Measurements from ENCODE around the gene NCAPD2.

The NCAPD2 gene

DNA sequence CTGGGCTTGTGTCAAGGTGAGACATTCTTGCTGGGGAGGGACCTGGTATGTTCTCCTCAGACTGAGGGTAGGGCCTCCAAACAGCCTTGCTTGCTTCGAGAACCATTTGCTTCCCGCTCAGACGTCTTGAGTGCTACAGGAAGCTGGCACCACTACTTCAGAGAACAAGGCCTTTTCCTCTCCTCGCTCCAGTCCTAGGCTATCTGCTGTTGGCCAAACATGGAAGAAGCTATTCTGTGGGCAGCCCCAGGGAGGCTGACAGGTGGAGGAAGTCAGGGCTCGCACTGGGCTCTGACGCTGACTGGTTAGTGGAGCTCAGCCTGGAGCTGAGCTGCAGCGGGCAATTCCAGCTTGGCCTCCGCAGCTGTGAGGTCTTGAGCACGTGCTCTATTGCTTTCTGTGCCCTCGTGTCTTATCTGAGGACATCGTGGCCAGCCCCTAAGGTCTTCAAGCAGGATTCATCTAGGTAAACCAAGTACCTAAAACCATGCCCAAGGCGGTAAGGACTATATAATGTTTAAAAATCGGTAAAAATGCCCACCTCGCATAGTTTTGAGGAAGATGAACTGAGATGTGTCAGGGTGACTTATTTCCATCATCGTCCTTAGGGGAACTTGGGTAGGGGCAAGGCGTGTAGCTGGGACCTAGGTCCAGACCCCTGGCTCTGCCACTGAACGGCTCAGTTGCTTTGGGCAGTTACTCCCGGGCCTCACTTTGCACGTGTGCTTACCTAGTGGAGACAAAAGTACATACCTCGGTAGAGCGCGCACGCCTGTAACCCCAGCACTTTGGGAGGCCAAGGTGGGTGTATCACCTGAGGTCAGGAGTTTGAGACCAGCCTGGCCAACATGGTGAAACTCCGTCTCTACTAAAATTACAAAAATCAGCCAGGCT lies 44.8 kb downstream of the NCAPD2 start:
- Histone ChIP-seq H3K27me3 (ENCODE audit: control insufficient read depth in 2 of 2, insufficient read depth in 2 of 2, low read length in 2 of 2) (no peaks in the 10 kb centered on the region), H3K27ac (ENCODE audit: low read depth in 2 of 2, low read length in 2 of 2) (no peak overlapping the region), H3K9ac (ENCODE audit: low read depth in 1 of 2, low read length in 2 of 2) (peak overlapping the region in 1 of 2 donors; percentile 15), H3K9me3 (ENCODE audit: control insufficient read depth in 2 of 2, low read length in 2 of 2) (no peaks in the 10 kb centered on the region), H3K36me3 (ENCODE audit: control insufficient read depth in 2 of 2, insufficient read depth in 2 of 2, low read length in 2 of 2) (peaks cover 31 to 36% of the 10 kb centered on the region in 2 donors), H3K4me3 (ENCODE audit: low read length in 2 of 2) (no peak overlapping the region), H3K4me1 (ENCODE audit: control insufficient read depth in 2 of 2, insufficient read depth in 2 of 2, low read length in 2 of 2) (peaks cover 65 to 66% of the 10 kb centered on the region in 2 donors)

DNA sequence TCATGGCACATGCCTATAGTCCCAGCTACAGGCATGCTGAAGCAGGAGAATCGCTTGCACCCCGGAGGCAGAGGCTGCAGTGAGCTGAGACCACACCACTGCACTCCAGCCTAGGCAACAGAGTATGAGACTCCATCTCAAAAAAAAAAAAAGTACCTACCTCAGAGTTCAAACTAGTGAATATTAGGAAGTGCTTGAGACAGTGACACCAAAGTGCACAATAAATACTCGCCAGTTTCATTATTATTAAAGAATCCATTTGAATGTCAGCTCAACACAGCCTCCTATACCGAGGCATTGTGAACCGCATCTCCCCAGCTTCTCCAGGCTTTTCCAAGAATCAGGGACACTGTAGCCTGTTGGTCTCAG lies 45.4 kb downstream of the NCAPD2 start:
- Histone ChIP-seq H3K27ac (ENCODE audit: low read depth in 2 of 2, low read length in 2 of 2) (peak overlapping the region; percentile 91 to 94), H3K4me3 (ENCODE audit: low read length in 2 of 2) (no peak overlapping the region), H3K36me3 (ENCODE audit: control insufficient read depth in 2 of 2, insufficient read depth in 2 of 2, low read length in 2 of 2) (peaks cover 32 to 36% of the 10 kb centered on the region in 2 donors), H3K9me3 (ENCODE audit: control insufficient read depth in 2 of 2, low read length in 2 of 2) (no peaks in the 10 kb centered on the region), H3K9ac (ENCODE audit: low read depth in 1 of 2, low read length in 2 of 2) (peak overlapping the region; percentile 15 to 70), H3K4me1 (ENCODE audit: control insufficient read depth in 2 of 2, insufficient read depth in 2 of 2, low read length in 2 of 2) (peaks cover 58 to 65% of the 10 kb centered on the region in 2 donors), H3K27me3 (ENCODE audit: control insufficient read depth in 2 of 2, insufficient read depth in 2 of 2, low read length in 2 of 2) (no peaks in the 10 kb centered on the region)

DNA sequence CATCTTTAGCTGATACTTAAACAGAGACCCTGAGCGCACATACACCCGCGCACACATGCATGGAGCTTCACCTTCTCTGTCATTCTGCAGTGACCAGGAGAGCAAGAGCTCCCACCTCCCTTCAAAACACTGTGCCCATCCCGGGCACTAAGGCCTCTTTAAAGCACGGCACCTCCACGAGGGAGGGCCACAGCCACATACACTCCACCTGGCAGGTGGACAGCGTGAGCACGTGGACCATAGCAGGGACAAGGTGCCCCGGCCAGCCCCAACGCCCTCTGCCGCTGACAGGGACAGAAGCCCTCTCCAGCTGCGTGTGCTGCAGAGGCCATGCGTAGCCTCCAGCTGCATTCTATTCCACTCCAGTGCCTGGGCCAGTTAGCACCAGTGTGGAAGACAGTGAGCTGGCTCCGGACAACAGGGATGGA lies 45.8 kb downstream of the NCAPD2 start:
- Histone ChIP-seq H3K4me1 (ENCODE audit: control insufficient read depth in 2 of 2, insufficient read depth in 2 of 2, low read length in 2 of 2) (peaks cover 60 to 65% of the 10 kb centered on the region in 2 donors), H3K4me3 (ENCODE audit: low read length in 2 of 2) (peak overlapping the region; percentile 42 to 52), H3K36me3 (ENCODE audit: control insufficient read depth in 2 of 2, insufficient read depth in 2 of 2, low read length in 2 of 2) (peaks cover 35 to 40% of the 10 kb centered on the region in 2 donors), H3K9me3 (ENCODE audit: control insufficient read depth in 2 of 2, low read length in 2 of 2) (no peaks in the 10 kb centered on the region), H3K9ac (ENCODE audit: low read depth in 1 of 2, low read length in 2 of 2) (peak overlapping the region; percentile 15 to 70), H3K27ac (ENCODE audit: low read depth in 2 of 2, low read length in 2 of 2) (peak overlapping the region; percentile 91 to 94), H3K27me3 (ENCODE audit: control insufficient read depth in 2 of 2, insufficient read depth in 2 of 2, low read length in 2 of 2) (no peaks in the 10 kb centered on the region)

DNA sequence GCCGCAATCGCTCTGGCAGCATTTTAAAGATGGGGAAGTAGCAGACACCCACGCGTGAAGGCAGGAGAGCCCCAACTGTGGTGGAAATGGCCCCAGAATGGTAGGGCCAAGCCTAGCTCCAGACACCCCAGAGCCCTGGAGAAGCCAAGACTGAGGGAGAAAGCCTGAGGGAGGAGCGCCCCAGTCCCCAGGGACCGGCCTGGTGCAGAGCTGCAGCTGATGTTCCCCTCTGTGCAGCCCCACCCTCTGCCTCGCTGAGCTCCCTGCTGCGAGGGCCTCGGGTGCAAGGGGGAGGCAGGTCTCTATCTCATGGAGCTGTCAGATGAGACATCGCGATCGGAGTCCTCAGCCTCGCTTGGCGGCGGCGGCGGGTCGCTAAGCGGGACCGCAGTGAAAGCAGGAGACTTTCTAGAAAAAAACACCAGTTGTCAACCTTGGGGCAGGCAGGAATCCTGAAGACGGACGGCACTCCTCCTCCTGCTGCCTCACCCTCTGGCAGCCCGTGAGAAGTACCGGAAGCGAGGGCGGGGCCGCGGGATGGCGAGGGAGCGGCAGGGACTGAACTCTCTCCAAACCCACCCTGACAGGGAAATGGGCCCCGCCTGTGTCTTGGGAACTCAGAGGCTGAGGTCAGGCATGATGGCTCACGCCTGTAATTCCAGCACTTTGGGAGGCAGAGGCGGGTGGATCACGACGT lies 46.4 kb downstream of the NCAPD2 start:
- Histone ChIP-seq H3K4me3 (ENCODE audit: low read length in 2 of 2) (peak overlapping the region; percentile 42 to 52), H3K4me1 (ENCODE audit: control insufficient read depth in 2 of 2, insufficient read depth in 2 of 2, low read length in 2 of 2) (peaks cover 58 to 65% of the 10 kb centered on the region in 2 donors), H3K9ac (ENCODE audit: low read depth in 1 of 2, low read length in 2 of 2) (peak overlapping the region; percentile 58 to 70), H3K27me3 (ENCODE audit: control insufficient read depth in 2 of 2, insufficient read depth in 2 of 2, low read length in 2 of 2) (no peaks in the 10 kb centered on the region), H3K27ac (ENCODE audit: low read depth in 2 of 2, low read length in 2 of 2) (peak overlapping the region; percentile 91 to 94), H3K9me3 (ENCODE audit: control insufficient read depth in 2 of 2, low read length in 2 of 2) (no peaks in the 10 kb centered on the region), H3K36me3 (ENCODE audit: control insufficient read depth in 2 of 2, insufficient read depth in 2 of 2, low read length in 2 of 2) (peaks cover 35 to 40% of the 10 kb centered on the region in 2 donors)

DNA sequence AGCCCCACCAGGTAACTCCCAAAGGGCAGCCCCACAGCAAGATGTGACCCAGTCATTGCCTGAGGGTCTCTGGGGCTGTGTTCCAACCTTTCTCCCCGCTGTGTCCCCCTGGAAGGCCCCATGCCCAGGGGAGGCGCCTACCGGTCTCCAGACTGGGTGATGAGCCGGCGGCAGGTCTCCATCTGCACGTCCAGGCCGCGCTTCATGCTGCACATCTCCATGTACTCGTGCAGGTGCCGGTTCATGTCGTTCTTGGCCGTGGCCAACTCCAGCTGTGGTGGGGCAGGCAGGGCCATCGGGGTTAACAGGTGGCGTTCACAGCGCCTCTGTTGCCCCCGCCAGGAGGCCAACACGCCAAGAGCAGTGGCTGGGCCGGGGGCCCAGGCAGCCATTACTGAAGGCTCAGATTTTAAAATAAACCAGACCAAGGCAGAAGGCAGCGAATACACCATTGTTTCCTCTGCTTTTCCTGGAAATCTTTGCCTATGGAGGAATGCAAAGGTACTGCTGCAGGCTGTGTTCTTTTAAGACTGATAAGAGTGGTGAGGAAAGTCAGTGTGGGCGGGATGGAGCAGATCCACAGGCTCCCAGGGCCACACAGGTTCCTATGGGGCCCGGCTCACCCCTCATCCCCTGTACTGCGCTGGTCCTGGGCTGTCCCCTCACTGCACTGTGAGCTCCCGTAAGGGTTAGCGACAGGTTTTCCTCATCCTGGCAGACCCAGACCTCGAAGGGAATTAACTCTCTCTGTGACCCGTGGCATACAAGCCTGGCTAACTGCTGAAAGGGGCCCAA lies 47.7 kb downstream of the NCAPD2 start:
- Histone ChIP-seq H3K36me3 (ENCODE audit: control insufficient read depth in 2 of 2, insufficient read depth in 2 of 2, low read length in 2 of 2) (peaks cover 33 to 34% of the 10 kb centered on the region in 2 donors), H3K9me3 (ENCODE audit: control insufficient read depth in 2 of 2, low read length in 2 of 2) (no peaks in the 10 kb centered on the region), H3K9ac (ENCODE audit: low read depth in 1 of 2, low read length in 2 of 2) (peak overlapping the region; percentile 52 to 70), H3K4me3 (ENCODE audit: low read length in 2 of 2) (peak overlapping the region; percentile 20 to 38), H3K4me1 (ENCODE audit: control insufficient read depth in 2 of 2, insufficient read depth in 2 of 2, low read length in 2 of 2) (peaks cover 47 to 53% of the 10 kb centered on the region in 2 donors), H3K27ac (ENCODE audit: low read depth in 2 of 2, low read length in 2 of 2) (peak overlapping the region; percentile 91 to 94), H3K27me3 (ENCODE audit: control insufficient read depth in 2 of 2, insufficient read depth in 2 of 2, low read length in 2 of 2) (no peaks in the 10 kb centered on the region)

DNA sequence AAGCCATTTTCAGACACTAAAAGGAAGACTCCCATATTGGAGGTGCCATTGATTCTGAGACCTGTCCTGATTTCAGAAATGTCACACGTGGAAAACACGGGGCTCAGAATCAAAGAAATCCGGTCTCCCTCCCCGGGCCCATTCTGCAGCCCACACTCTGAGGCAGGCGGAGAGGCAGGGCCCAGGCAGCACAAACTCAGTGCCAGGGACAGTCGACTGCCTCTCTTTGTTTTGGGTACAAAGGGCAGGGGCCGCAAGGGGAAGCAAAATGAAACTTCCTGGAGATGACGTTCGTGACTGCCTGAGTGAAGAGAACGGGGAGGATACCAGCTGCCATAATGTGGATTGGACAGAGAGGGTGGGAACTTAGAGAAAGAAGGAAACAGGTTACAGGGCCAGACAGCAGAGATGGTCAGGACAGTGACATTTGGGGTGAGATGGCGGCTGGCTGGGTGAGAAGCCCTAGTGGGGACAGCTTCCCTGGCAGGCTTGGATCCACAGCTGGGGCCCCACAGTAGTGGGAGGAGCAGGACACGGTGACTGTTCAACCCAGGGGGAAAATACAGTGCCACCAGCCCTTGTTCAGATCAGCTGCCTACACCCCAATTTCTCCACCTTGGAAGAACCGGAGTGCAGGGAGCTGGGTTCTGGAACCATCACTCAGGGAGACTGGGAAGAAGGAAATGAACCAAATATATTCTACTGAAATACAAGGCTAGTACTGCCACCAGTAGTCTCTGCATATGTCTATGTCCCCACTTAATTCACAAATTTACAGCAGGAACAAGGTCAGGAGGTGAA lies 48.5 kb downstream of the NCAPD2 start:
- peak overlapping the region; percentile 91 to 94 for H3K27ac ChIP-seq (ENCODE audit: low read depth in 2 of 2, low read length in 2 of 2)
- H3K9ac ChIP-seq (ENCODE audit: low read depth in 1 of 2, low read length in 2 of 2) = peak overlapping the region; percentile 52 to 65
- peaks cover 24 to 25% of the 10 kb centered on the region in 2 donors for H3K36me3 ChIP-seq (ENCODE audit: control insufficient read depth in 2 of 2, insufficient read depth in 2 of 2, low read length in 2 of 2)

DNA sequence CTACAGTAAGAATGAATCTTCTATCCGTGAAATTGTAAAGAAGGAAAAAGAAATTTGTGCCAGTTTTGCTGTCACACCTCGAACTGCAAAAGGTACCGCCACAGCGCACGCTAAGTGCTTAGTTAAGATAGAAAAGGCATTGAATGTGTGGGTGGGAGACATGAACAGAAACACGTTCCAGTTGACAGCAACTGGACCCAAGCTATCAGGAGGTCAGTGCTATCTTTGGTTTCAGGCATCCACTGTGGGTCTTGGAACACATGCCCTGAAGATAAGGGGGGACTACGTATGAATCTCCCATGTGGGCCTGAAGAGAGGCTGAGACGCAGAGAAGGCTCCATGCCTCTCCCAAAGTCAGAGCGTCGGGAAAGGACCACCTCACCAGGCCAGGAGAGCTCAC lies 52.1 kb downstream of the NCAPD2 start:
- H3K27ac ChIP-seq (ENCODE audit: low read depth in 2 of 2, low read length in 2 of 2) = no peak overlapping the region
- H3K27me3 ChIP-seq (ENCODE audit: control insufficient read depth in 2 of 2, insufficient read depth in 2 of 2, low read length in 2 of 2) = no peaks in the 10 kb centered on the region
- H3K9ac ChIP-seq (ENCODE audit: low read depth in 1 of 2, low read length in 2 of 2) = no peak overlapping the region
- peaks cover 8 to 14% of the 10 kb centered on the region in 2 donors for H3K36me3 ChIP-seq (ENCODE audit: control insufficient read depth in 2 of 2, insufficient read depth in 2 of 2, low read length in 2 of 2)
- no peaks in the 10 kb centered on the region for H3K9me3 ChIP-seq (ENCODE audit: control insufficient read depth in 2 of 2, low read length in 2 of 2)
- no peak overlapping the region for H3K4me3 ChIP-seq (ENCODE audit: low read length in 2 of 2)
- H3K4me1 ChIP-seq (ENCODE audit: control insufficient read depth in 2 of 2, insufficient read depth in 2 of 2, low read length in 2 of 2) = peaks cover 24 to 26% of the 10 kb centered on the region in 2 donors

More for the DNA sequence above, 48.5 kb downstream of the NCAPD2 start:
- Histone ChIP-seq H3K4me1 (ENCODE audit: control insufficient read depth in 2 of 2, insufficient read depth in 2 of 2, low read length in 2 of 2) (peaks cover 43 to 48% of the 10 kb centered on the region in 2 donors), H3K9me3 (ENCODE audit: control insufficient read depth in 2 of 2, low read length in 2 of 2) (no peaks in the 10 kb centered on the region), H3K4me3 (ENCODE audit: low read length in 2 of 2) (peak overlapping the region; percentile 20 to 38), H3K27me3 (ENCODE audit: control insufficient read depth in 2 of 2, insufficient read depth in 2 of 2, low read length in 2 of 2) (no peaks in the 10 kb centered on the region)

DNA sequence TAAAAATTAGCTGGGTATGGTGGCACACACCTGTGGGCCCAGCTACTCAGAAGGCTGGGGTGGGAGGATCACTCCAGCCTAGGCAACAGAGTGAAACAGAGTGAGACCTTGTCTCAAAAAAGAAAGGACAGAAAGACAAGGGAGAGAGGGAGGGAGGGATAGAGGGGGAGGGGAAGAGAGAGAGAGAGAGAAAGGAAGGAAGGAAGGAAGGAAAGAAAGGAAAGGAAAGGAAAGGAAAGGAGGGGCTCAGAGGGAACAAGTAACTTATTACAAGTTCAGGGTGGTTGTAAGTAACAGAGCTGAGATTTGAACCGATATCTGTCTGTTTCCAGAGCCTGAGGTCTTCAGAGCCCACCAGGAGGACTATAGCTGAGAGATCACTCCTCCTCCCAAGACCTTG lies 53.7 kb downstream of the NCAPD2 start:
- H3K27me3 ChIP-seq (ENCODE audit: control insufficient read depth in 2 of 2, insufficient read depth in 2 of 2, low read length in 2 of 2) = no peaks in the 10 kb centered on the region
- H3K36me3 ChIP-seq (ENCODE audit: control insufficient read depth in 2 of 2, insufficient read depth in 2 of 2, low read length in 2 of 2) = peaks cover 8 to 14% of the 10 kb centered on the region in 2 donors
- no peak overlapping the region for H3K4me3 ChIP-seq (ENCODE audit: low read length in 2 of 2)
- H3K9ac ChIP-seq (ENCODE audit: low read depth in 1 of 2, low read length in 2 of 2) = no peak overlapping the region
- H3K4me1 ChIP-seq (ENCODE audit: control insufficient read depth in 2 of 2, insufficient read depth in 2 of 2, low read length in 2 of 2) = peaks cover 25% of the 10 kb centered on the region in 2 donors
- H3K27ac ChIP-seq (ENCODE audit: low read depth in 2 of 2, low read length in 2 of 2) = no peak overlapping the region
- H3K9me3 ChIP-seq (ENCODE audit: control insufficient read depth in 2 of 2, low read length in 2 of 2) = no peaks in the 10 kb centered on the region

DNA sequence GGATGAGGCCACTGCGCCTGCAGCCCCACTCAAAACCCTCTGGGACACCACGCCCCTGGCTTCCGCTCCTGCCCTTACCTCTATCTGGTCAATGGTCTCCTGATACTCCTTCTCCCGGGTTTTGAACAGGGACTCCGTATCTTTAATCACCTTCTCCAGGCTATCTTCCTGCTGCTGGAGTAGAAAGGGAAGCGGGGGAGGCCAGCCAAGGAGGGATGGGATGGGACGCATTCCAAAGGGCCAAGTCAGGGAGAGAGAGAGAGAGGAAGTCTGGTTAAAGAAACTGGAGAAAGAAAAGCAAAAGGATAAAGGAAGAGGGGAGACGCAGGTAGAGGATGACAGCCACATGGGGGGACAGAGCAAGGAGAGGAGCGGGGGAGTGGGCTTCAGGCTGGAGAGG lies 54.1 kb downstream of the NCAPD2 start:
- no peak overlapping the region for H3K4me3 ChIP-seq (ENCODE audit: low read length in 2 of 2)
- no peak overlapping the region for H3K27ac ChIP-seq (ENCODE audit: low read depth in 2 of 2, low read length in 2 of 2)
- H3K9ac ChIP-seq (ENCODE audit: low read depth in 1 of 2, low read length in 2 of 2) = no peak overlapping the region
- peaks cover 8 to 14% of the 10 kb centered on the region in 2 donors for H3K36me3 ChIP-seq (ENCODE audit: control insufficient read depth in 2 of 2, insufficient read depth in 2 of 2, low read length in 2 of 2)
- H3K9me3 ChIP-seq (ENCODE audit: control insufficient read depth in 2 of 2, low read length in 2 of 2) = no peaks in the 10 kb centered on the region
- peaks cover 24% of the 10 kb centered on the region in 2 donors for H3K4me1 ChIP-seq (ENCODE audit: control insufficient read depth in 2 of 2, insufficient read depth in 2 of 2, low read length in 2 of 2)
- H3K27me3 ChIP-seq (ENCODE audit: control insufficient read depth in 2 of 2, insufficient read depth in 2 of 2, low read length in 2 of 2) = no peaks in the 10 kb centered on the region

All from mucosa of rectum (tissue), 2 donors.